GM06990 (cell line): ENCODE data around the gene SMOC2.

ENCODE experiments used
- DNase-seq: peaks from one replicate; pipeline ENCODE4 v3.0.0-alpha.2; 2011; ENCODE audit not compliant: insufficient read length; ENCODE audit errors: extremely low read depth
- H3K27me3 ChIP-seq: replicated peaks from 2 replicates; pipeline ENCODE4 v1.6.0; 2011; ENCODE audit warnings: low read length; ENCODE audit not compliant: control insufficient read depth, insufficient read depth
- H3K36me3 ChIP-seq: 2 replicates; pipeline ENCODE4 v1.5.1; 2011; ENCODE audit warnings: low read length; ENCODE audit not compliant: control insufficient read depth, insufficient read depth
- H3K4me3 ChIP-seq: replicated peaks from 2 replicates; pipeline ENCODE4 v1.5.1; 2011; ENCODE audit warnings: low read depth, mild to moderate bottlenecking, control low read depth, low read length
- CTCF ChIP-seq: IDR thresholded peaks from 2 replicates; pipeline ENCODE4 v1.5.1; 2011; ENCODE audit warnings: low read length, control low read depth, mild to moderate bottlenecking, inconsistent platforms; ENCODE audit not compliant: insufficient read depth, poor library complexity, severe bottlenecking

SMOC2 gene

GRCh38 chr6:168695701-168696100 is 254.7 kb downstream of the SMOC2 start:
- Histone ChIP-seq H3K27me3 (no peaks in the 10 kb centered on the region), H3K36me3 (no peaks in the 10 kb centered on the region), H3K4me3 (no peak overlapping the region)
- DNase-seq, result no peak
- no peak for TF ChIP-seq CTCF

- TF ChIP-seq CTCF, result no peak
- no peak for DNase-seq
- Histone ChIP-seq H3K4me3 (no peak overlapping the region), H3K27me3 (no peaks in the 10 kb centered on the region), H3K36me3 (no peaks in the 10 kb centered on the region)
Observed at GRCh38 chr6:168698923-168699322, 257.9 kb downstream of the SMOC2 start.

- no peaks in the 10 kb centered on the region for H3K27me3 ChIP-seq
- H3K36me3 ChIP-seq, result no peaks in the 10 kb centered on the region
- no peak for DNase-seq
- no peak for TF ChIP-seq CTCF
- H3K4me3 ChIP-seq, result no peak overlapping the region
Observed at GRCh38 chr6:168699631-168700295, 258.8 kb downstream of the SMOC2 start.

DNA sequence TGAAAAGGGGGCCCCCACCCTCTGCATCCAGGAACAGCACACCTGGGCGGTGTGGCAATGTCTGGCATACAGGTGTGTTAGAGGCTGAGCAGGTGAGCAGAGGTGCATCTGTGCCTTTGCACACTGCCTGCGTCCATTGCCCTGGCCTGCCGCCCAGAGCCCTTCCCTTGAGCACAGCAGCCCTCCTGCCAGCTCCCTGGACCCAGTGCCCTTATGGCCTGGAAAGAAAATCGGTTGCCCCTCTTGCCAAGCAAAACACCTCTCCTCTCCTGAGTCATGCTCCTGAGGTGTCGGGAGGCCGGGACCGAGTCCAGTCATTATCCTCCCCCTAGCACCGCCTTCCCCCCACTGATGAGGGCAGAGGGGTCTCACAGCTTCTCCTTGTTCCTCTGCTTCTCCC is 259.9 kb downstream of the SMOC2 start:
- no peak for DNase-seq
- H3K36me3 ChIP-seq, result no peaks in the 10 kb centered on the region
- no peaks in the 10 kb centered on the region for H3K27me3 ChIP-seq
- no peak for TF ChIP-seq CTCF
- H3K4me3 ChIP-seq, result no peak overlapping the region

DNA sequence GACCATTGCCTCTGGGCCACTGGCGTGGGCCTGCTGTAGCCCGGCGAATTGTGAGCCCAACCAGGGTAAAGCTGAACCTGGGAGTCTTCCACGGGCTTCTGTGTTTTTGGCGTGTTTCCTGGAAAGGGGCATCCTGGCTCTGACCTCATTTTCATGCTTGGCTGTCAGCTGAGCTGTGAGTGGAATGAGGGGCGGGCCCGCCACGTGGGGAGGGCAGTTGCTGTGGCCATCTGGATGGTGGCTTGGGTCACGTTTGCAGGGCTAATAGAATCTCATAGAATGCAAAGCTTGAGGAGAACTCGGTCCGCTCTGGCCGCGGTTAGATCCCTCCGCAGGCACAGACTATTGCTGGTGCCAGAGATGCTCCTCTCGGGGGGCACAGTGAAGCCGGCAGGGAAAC is 263.0 kb downstream of the SMOC2 start:
- no peak for DNase-seq

More for the DNA sequence above, 263.0 kb downstream of the SMOC2 start:
- Histone ChIP-seq H3K27me3 (no peaks in the 10 kb centered on the region), H3K36me3 (no peaks in the 10 kb centered on the region), H3K4me3 (no peak overlapping the region)
- TF ChIP-seq CTCF, result no peak
